PC-3 (cell line): ENCODE data around the gene PGC.

Source experiments
- CTCF ChIP-seq: fragments of 300-600 bp; sonication (generic); conservative IDR thresholded peaks from 2 replicates; pipeline ENCODE4 v1.5.1; 2017; ENCODE audit warnings: antibody characterized with exemption, low read depth, mild to moderate bottlenecking, low read length
- EZH2 ChIP-seq: fragments of 300-600 bp; sonication (generic); IDR thresholded peaks from one replicate; pipeline ENCODE4 v1.6.1; 2017; ENCODE audit warnings: antibody characterized with exemption, mild to moderate bottlenecking, low read length; ENCODE audit not compliant: unreplicated experiment

GRCh38 chr6:41740366-41741162 lies 6.6 kb downstream of the PGC start:
- TF ChIP-seq CTCF (no peak), EZH2 (no peak)
